ENCODE data around the gene SUPT4H1.

SUPT4H1 gene

GRCh38 chr17:58390884-58391283 is 38.9 kb upstream of the SUPT4H1 start:
- Histone ChIP-seq H3K9me3 (ENCODE audit: severe bottlenecking) (no peaks in the 10 kb centered on the region), H3K36me3 (ENCODE audit: low read depth) (no peaks in the 10 kb centered on the region; the same call in 1 of the 2 replicates), H3K27me3 (ENCODE audit: insufficient read depth, poor library complexity, severe bottlenecking) (no peaks in the 10 kb centered on the region), H3K4me1 (ENCODE audit: insufficient read depth, poor library complexity, severe bottlenecking) (peaks cover 52% of the 10 kb centered on the region), H3K27ac (ENCODE audit: poor library complexity, severe bottlenecking) (no peak overlapping the region), H3K4me3 (ENCODE audit: severe bottlenecking) (no peak overlapping the region)
- TF ChIP-seq CTCF (IDR thresholded peaks at IDR 0.05; ENCODE audit: poor library complexity, severe bottlenecking): no peak
- DNase-seq (ENCODE audit: low spot score) (no peak), ATAC-seq (ENCODE audit: low read depth) (no peak)

GRCh38 chr17:58388302-58389190 is 36.5 kb upstream of the SUPT4H1 start:
- no peaks in the 10 kb centered on the region; the same call in 1 of the 2 replicates for H3K36me3 ChIP-seq (ENCODE audit: low read depth)
- ATAC-seq (ENCODE audit: low read depth): no peak; the same call in 2 of the 3 replicates
- H3K4me3 ChIP-seq (ENCODE audit: severe bottlenecking): no peak overlapping the region
- no peak for TF ChIP-seq CTCF (IDR thresholded peaks at IDR 0.05; ENCODE audit: poor library complexity, severe bottlenecking)
- no peak overlapping the region for H3K27ac ChIP-seq (ENCODE audit: poor library complexity, severe bottlenecking)
- no peak for DNase-seq (ENCODE audit: low spot score)
- H3K4me1 ChIP-seq (ENCODE audit: insufficient read depth, poor library complexity, severe bottlenecking): peaks cover 41% of the 10 kb centered on the region
- H3K9me3 ChIP-seq (ENCODE audit: severe bottlenecking): no peaks in the 10 kb centered on the region
- no peaks in the 10 kb centered on the region for H3K27me3 ChIP-seq (ENCODE audit: insufficient read depth, poor library complexity, severe bottlenecking)

GRCh38 chr17:58387834-58388233 is 35.8 kb upstream of the SUPT4H1 start:
- ATAC-seq (ENCODE audit: low read depth): peak; percentile 34; the same call in 1 of the 3 replicates
- no peak for DNase-seq (ENCODE audit: low spot score)
- Histone ChIP-seq H3K36me3 (ENCODE audit: low read depth) (no peaks in the 10 kb centered on the region; the same call in 1 of the 2 replicates), H3K4me1 (ENCODE audit: insufficient read depth, poor library complexity, severe bottlenecking) (peaks cover 41% of the 10 kb centered on the region), H3K27me3 (ENCODE audit: insufficient read depth, poor library complexity, severe bottlenecking) (no peaks in the 10 kb centered on the region), H3K9me3 (ENCODE audit: severe bottlenecking) (no peaks in the 10 kb centered on the region), H3K4me3 (ENCODE audit: severe bottlenecking) (no peak overlapping the region), H3K27ac (ENCODE audit: poor library complexity, severe bottlenecking) (no peak overlapping the region)
- TF ChIP-seq CTCF (IDR thresholded peaks at IDR 0.05; ENCODE audit: poor library complexity, severe bottlenecking): no peak

DNA sequence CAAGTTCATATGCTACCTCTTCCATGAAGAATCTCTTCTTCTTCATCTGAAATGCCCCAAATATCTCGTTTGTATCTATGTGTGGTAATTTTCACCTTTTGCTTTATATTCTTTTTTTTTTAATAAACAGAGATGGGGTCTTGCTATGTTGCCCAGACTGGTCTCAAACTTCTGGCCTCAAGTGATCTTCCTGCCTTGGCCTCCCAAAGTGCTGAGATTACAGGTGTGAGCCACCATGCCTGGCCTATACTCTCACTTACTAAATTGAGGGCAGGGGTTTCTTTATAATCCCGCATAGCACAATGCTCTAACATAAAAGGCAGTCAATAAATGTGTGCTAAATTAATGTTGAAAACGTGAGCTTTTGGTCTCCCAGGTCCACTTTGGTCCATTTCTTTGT is 34.7 kb upstream of the SUPT4H1 start:
- H3K27ac ChIP-seq (ENCODE audit: poor library complexity, severe bottlenecking): no peak overlapping the region
- DNase-seq (ENCODE audit: low spot score) (no peak), ATAC-seq (ENCODE audit: low read depth) (no peak)
- H3K4me3 ChIP-seq (ENCODE audit: severe bottlenecking): no peak overlapping the region
- H3K27me3 ChIP-seq (ENCODE audit: insufficient read depth, poor library complexity, severe bottlenecking): no peaks in the 10 kb centered on the region
- no peak for TF ChIP-seq CTCF (IDR thresholded peaks at IDR 0.05; ENCODE audit: poor library complexity, severe bottlenecking)
- H3K9me3 ChIP-seq (ENCODE audit: severe bottlenecking): no peaks in the 10 kb centered on the region
- H3K36me3 ChIP-seq (ENCODE audit: low read depth): no peaks in the 10 kb centered on the region; the same call in 1 of the 2 replicates
- H3K4me1 ChIP-seq (ENCODE audit: insufficient read depth, poor library complexity, severe bottlenecking): peaks cover 30% of the 10 kb centered on the region
